Globus pallidus (tissue), 1 donor: ENCODE data around the gene DAND5.

ENCODE experiments used
- DNase-seq: peaks from one replicate; pipeline ENCODE4 v3.0.0-alpha.2; 2015; ENCODE audit warnings: low spot score

The DAND5 gene, protein sequence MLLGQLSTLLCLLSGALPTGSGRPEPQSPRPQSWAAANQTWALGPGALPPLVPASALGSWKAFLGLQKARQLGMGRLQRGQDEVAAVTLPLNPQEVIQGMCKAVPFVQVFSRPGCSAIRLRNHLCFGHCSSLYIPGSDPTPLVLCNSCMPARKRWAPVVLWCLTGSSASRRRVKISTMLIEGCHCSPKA

DNA sequence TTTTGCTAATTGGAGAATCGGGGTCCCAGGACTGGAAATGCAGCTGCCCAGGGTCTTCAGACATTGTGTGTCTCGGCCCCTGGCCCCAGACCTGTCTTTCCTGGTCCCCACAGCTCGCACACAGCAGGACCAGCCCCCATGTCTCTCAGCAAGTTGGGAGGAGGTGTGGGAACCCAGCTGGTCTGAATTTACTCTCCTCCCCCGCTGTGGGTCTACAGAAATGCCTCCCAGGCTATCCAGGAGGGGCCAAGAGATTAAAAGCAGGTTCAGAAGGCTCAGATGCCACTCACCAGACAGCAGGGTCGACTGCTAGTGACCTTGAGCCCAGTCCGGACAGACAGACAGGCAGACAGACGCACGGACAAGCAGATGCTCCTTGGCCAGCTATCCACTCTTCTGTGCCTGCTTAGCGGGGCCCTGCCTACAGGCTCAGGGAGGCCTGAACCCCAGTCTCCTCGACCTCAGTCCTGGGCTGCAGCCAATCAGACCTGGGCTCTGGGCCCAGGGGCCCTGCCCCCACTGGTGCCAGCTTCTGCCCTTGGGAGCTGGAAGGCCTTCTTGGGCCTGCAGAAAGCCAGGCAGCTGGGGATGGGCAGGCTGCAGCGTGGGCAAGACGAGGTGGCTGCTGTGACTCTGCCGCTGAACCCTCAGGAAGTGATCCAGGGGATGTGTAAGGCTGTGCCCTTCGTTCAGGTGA, at the start of gene DAND5:
Gene DAND5, plus strand, starts transcription at position 285 of the 697 bp plus-strand sequence. Its CDS starts 85 bp downstream, at position 370.
- DNase-seq: peak; percentile 48

DNA sequence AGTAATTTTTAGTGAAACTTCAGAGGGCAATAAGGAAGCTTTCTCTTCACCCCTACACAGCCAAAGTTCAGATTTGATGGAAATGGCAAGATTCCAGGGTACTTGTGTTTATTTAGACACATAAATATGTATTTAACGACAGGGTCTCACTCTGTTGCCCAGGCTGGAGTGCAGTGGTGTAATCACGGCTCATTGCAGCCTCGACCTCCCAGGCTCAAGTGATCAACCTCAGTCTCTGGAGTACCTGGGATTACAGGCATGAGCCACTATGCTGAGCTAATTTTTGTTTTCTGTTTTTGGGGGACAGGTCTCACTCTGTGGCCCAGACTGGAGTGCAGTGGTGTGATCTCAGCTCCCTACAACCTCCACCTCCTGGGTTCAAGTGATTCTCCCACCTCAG, 48.3 kb upstream of the DAND5 start:
- no peak for DNase-seq

DNA sequence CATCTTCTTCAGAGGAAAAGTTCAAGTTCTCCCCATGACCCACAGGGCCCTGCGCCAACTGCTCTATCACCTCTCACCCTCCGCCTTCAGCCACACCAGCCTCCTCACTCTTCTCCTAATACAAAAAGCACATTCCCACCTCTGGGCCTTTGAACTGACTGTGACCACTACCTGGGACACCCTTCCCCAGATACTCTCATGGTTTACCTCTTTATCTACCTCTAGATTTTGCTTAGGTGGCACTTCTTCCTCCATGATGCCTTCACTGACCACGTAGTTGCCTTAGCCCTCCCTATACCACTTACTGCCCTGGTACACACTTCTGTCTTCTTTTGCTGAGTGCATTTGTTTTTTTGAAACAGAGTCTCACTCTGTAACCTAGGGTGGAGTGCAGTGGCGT, 46.4 kb upstream of the DAND5 start:
- no peak for DNase-seq

DNA sequence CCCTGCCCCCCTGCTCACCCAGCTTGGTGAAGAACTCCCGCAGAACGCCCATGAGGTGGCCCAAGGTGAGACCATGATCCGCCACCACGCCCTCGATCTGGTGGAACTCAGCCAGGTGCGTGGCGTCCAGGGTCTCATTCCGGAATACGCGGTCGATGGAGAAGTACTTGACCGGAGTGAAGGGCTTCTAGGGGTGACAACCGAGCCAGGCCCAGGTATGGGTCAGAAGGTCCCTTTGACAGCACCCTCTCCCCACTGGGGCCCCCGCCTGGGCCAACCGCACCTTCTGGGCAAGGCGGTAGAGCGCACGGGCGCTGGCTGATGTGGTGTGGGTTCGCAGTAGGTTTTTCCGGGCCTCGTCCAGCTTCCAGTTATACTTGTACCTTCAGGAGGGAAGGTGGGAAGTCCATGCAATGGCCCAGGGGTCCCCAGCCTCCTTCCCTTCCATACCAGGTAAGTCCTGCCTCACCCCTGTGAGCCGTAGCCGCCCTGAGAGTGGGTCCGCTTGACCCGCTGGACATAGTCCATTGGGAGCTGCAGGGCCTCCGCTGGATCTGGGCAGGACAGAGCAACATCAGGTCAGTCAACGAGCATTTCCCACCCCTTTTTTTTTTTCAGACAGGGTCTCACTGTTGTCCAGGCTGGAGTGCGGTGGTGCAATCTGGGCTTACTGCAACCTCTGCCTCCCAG, 44.6 kb upstream of the DAND5 start:
- DNase-seq: no peak

DNA sequence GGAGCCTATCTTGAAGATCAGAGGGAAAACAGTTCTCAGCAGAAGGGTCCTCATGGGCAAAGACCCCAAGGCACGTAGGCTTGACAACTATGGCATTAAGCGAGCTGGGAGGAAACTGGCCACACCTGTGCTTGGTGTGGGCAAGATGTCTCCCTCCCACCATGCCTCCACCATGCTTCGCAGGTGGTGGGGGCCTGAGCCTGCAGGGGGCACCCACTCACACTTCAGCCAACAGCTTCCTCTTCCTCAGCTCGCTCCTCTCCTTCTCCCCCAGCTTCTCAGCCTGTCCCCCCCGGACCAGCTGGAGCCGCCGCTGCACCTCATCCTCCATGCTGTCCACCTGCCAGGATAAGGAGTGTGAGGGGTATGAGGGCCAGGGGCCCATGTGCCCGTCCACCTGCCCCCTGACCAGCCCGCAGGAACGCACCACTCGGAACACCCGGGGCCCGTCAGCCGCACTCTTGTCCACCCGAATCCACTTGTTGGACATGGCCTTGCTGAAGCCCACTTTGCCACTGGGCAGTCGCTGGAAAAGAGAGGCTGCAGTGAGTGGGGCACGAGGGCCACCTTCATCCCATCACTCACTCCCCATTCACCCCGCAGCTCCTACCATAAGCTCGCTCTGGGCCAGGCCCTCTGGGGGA, 39.3 kb upstream of the DAND5 start:
- DNase-seq: no peak

DNA sequence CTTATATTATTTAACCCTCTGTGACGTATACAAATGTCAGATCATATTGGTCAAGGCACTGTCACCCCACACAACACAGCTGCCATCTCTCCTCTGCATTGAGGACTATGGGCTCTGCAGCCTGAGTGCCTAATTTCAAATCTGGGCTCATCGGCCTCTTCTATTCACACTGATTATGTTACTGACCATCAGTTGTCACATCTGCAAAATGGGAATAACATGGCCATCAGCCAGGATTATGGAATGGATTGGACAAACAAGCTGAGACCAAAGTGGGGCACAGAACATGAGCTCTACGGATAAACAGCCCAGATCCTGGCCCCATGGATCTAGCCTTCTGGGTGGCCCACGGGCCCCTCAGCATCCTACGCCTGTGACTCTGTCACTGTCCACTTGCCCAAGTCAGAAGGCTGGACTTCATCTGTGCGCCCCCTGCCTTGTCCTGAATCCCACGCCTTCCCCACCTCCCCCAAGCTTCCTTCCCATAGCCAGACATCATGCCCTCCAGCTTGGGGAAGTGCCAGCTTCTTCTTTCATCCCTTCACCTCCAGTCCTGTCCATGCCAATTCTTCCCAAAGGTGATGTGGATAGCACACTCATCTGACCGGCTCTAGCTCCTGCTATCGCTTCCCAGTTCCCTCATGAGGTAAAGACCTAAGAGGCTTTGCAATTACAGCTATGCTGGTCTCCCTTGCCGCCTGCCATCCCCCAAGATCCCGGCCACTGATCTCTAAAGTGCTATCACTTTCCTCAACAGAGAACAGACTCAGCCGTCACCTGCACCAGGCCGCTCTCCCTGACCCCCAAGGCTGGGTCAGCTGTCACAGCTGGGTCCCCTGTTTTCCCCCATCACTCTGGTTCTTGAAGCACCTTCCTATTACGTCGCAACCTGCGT, 36.7 kb upstream of the DAND5 start:
- DNase-seq: no peak

DNA sequence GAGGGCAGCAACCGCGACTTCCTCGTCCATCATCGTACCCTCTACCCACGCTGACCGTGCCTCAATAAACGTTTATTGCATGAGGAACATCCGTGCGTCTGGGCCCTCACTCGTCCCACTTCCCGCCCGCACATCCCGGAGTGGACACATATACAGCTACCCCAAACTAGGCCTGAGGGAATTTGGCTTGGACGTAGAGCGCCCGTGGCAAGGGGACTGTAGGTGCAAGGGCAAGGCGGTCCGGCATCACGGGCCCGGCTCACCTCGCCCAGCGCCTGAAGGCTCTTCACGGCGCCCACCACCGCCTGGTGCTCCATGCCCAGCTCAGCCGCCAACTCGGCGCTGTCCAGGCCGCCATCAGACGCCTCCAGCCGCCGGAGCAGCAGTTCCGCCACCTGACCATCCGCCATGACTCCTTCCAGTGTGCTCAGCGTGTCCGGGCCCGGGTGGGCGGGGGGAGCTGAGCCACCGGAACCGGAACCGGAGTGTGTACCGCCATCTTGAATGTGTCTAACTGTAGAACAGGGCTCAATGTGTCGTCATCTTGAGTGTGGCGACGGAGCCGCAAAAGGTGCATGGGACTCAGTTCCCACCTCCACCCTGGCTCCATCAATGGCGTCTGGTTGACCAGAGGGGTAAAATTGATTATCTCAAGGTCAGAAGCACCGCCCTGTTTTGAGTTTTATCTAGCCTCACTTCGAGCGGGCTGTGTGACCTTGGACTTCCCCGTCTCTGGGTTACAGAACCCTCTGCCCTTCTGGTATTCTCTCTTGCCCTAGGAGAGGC, 35.9 kb upstream of the DAND5 start, which contains the start of gene FARSA:
Gene FARSA, minus strand, starts transcription at position 425 of the 786 bp plus-strand sequence. Its CDS starts 15 bp downstream, at position 410.
- peak; percentile 94 for DNase-seq

DNA sequence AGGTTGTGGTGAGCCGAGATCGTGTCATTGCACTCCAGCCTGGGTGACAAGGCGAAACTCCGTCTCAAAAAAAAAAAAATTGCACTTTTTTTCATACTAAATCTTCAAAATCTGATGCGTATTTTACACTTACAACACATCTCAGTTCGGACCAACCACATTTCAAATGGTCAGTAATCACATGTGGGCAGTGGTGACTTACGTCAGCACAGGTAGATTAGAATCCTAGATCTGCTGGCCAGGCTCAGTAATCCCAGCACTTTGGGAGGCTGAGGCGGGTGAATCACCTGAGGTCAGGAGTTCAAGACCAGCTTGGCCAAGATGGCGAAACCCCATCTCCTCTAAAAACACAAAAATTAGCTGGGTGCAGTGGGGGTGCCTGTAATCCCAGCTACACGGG, 34.3 kb upstream of the DAND5 start:
- DNase-seq: no peak

DNA sequence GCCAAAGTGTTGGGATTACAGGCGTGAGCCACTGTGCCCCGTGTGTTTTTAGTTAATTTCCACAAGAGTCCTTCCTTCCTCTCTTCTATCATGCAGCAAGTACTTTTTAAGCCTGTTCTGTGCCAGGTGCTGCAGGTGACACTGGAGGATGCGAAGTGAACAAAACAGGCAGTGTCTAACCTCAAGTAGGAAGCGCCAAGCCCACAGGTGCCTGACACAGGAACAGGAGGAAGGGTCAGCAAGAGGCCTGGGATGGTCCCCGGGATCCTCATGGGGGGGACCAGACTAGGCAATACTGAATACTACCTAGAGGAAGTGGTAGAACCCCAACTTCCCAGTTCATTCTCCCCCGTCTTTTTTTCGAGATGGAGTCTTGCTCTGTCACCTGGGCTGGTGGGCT, 32.8 kb upstream of the DAND5 start:
- DNase-seq: no peak

DNA sequence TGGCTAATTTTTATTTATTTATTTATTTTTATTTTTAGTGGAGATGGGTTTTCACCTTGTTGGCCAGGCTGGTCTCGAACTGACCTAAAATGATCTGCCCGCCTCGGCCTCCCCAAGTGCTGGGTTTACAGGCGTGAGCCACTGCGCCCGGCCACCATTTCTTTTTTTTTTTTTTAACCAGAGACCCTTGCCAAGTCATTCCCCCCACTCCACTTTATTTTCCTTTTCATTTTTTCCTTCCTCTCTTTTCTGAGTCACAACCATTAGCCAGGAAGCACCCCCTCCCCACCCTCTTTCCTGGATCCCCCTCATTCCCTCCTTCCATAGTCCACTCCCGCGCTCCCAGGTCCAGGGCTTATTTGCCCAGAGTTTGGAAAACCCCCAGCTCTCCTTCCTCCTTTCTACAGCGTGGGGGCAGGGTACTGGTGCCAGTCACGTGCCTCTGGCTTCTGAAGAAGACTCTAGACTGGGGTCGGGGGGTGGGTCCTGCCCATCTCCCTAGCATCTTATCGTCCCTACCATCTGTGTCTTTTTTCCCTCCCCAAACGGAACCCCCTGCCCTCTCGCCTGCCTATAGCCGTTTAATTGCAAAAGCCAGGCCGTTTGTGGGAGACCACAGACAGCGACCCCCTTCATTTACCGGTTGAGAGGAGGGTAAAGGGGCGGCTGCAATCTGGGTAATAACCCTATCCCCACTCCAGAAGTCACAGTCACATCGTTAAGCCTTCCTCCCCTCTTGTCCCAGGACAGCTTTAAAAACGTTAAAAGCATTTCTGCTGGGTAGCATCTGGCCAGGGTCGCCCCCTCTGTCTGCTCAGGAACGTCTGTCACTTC, 32.1 kb upstream of the DAND5 start:
- peak; percentile 40 for DNase-seq

DNA sequence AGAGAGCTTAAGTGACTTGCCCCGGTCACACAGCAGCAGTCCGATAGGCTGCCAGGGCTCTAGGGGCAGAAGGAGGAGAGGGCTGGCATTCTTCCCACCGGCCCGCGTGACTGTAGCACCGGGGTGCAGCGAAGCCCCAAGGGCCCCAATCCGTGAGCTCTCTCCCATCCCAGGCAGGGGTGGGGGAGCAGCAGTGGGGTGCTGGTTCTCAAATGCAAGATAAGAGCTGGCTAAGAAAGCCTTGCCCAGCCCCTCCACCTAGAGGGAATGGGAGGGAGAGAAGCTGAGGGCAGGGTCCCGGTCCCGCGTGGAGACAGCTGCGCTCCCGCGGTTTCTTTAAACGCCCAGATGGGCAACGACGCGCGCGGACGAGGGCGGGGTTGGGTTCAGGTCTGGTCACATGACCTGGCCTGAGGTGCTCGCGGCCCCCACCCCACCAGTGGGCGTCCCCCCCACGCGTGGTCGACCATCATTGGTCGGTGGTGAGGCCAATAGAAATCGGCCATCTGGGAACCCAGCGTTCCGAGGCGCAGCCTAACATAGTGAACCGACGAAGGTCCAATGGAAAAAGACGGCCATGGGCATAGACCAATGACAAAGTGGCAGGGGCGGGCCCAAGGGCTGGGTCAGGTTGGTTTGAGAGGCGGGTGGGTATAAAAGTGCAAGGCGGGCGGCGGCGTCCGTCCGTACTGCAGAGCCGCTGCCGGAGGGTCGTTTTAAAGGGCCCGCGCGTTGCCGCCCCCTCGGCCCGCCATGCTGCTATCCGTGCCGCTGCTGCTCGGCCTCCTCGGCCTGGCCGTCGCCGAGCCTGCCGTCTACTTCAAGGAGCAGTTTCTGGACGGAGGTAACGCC, 31.2 kb upstream of the DAND5 start, which contains the start of gene CALR:
Gene CALR, plus strand, starts transcription at position 683 of the 852 bp plus-strand sequence. Its CDS starts 71 bp downstream, at position 754.
- peak; percentile 100 for DNase-seq

DNA sequence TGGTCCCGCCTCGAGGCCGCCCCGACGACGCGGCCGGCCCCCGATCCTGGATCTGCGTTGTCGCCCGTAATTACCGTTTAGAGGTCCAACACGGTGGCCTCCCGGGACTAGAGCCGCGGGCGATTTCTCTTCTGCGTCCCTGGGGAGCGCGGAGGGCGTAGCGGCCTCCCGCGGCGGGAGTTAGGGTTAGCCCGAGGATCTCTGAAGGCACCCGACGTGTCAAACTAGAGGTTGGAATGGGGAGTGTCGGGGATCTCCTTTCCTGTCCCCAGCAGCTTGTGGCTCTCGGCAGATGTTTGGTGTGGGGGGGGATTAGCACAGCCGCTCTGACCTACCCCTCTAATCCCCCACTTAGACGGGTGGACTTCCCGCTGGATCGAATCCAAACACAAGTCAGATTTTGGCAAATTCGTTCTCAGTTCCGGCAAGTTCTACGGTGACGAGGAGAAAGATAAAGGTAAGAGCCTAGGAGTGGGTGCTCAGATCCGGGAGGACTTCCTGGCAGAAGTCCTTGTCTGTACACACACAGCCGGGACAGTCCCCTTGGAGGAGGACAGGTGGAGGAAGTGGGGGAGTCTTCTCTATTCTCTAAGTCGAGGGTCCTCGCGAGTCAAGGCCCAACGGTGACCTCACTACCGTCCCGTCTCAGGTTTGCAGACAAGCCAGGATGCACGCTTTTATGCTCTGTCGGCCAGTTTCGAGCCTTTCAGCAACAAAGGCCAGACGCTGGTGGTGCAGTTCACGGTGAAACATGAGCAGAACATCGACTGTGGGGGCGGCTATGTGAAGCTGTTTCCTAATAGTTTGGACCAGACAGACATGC, 30.4 kb upstream of the DAND5 start:
- DNase-seq: no peak

DNA sequence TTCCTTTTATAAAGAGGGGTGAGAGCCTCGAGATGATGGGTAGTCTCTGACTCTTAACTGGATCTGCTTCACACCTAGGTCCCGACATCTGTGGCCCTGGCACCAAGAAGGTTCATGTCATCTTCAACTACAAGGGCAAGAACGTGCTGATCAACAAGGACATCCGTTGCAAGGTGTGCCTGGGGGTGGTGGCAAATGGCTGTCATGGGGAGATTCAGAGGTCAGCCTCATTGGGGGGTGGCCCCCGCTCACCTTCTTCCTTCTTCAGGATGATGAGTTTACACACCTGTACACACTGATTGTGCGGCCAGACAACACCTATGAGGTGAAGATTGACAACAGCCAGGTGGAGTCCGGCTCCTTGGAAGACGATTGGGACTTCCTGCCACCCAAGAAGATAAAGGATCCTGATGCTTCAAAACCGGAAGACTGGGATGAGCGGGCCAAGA, 29.4 kb upstream of the DAND5 start:
- no peak for DNase-seq

DNA sequence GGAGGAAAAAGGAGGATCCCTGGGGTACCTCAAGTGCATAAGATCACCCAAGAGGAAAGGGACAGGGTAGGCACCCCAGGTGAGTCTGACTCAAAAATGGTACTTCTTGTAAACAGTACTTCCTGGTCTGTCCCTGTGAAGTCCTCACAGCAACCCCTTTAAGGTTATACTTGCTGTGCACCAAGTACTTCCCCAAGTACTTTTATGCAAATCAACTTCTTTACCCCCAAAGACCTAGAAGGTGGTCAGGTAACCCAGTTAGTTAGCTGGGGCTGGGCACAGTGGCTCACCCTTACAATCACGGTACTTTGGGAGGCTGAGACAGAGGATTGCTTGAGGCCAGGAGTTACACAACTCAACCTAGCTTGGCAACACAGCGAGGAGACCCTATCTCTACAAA, 28.5 kb upstream of the DAND5 start:
- DNase-seq: no peak

DNA sequence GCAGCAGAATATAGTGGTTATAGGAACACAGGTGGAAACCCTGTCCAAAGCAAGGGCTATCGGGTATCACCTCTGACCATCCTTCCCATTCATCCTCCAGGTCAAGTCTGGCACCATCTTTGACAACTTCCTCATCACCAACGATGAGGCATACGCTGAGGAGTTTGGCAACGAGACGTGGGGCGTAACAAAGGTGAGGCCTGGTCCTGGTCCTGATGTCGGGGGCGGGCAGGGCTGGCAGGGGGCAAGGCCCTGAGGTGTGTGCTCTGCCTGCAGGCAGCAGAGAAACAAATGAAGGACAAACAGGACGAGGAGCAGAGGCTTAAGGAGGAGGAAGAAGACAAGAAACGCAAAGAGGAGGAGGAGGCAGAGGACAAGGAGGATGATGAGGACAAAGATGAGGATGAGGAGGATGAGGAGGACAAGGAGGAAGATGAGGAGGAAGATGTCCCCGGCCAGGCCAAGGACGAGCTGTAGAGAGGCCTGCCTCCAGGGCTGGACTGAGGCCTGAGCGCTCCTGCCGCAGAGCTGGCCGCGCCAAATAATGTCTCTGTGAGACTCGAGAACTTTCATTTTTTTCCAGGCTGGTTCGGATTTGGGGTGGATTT, 25.8 kb upstream of the DAND5 start:
- no peak for DNase-seq

DNA sequence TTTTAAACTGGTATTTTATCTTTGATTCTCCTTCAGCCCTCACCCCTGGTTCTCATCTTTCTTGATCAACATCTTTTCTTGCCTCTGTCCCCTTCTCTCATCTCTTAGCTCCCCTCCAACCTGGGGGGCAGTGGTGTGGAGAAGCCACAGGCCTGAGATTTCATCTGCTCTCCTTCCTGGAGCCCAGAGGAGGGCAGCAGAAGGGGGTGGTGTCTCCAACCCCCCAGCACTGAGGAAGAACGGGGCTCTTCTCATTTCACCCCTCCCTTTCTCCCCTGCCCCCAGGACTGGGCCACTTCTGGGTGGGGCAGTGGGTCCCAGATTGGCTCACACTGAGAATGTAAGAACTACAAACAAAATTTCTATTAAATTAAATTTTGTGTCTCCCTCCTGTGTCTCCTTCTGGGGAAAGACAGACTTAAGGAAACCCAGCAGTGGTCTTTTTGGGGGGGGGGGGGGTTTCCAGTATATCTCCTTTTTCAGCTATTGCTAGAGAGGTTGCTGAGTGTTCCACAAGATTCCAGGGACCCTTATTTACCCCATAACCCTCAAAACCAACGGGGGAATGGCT, 25.2 kb upstream of the DAND5 start:
- DNase-seq: no peak

DNA sequence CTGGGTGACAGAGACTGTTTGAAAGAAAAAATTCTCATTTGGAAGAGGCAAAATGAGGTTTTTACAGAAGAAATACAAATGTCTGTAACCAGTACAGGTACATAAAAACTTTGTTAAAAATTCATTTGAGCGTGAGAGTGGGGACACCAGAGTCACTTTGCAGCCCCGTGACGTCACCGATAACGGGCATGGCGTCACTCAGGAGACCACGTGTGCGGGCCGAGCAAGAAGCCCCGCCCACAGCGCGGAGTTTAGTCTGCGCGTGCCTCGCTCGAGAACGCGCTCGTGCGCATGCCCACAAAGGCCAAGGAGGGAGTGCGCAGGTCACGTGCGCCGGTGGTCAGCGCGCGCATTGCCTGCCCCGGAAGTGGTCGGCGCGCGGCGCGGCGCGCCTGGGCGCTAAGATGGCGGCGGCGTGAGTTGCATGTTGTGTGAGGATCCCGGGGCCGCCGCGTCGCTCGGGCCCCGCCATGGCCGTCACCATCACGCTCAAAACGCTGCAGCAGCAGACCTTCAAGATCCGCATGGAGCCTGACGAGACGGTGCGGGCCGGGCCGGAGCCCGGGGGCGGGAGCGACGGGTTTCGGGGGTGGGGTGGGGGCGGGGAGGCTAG, 23.8 kb upstream of the DAND5 start, which contains the start of gene RAD23A:
Gene RAD23A, plus strand, starts transcription at position 384 of the 613 bp plus-strand sequence. Its CDS starts 87 bp downstream, at position 471.
- peak; percentile 87 for DNase-seq
